Osteoblast (primary cell): ENCODE results near the gene STT3B. TPM values are rescaled to one million over a fixed set of nuclear protein-coding genes. Genes with fewer than 3 reads are reported as not detected.

Experiments used
- DNase-seq: peaks from one replicate; pipeline ENCODE4 v3.0.0; 2011; ENCODE audit warnings: low spot score, mixed read lengths; ENCODE audit not compliant: insufficient read length; ENCODE audit errors: missing footprints
- H2AFZ ChIP-seq: 2 replicates; pipeline ENCODE4 v1.6.0; 2011; ENCODE audit warnings: mild to moderate bottlenecking, low read length
- H3K27ac ChIP-seq: 2 replicates; pipeline ENCODE4 v1.5.1; 2011; ENCODE audit warnings: mild to moderate bottlenecking, low read depth, low read length, moderate library complexity
- H3K27me3 ChIP-seq: 2 replicates; pipeline ENCODE4 v1.6.0; 2012; ENCODE audit warnings: mild to moderate bottlenecking, control low read depth, inconsistent platforms, low read length, moderate library complexity; ENCODE audit not compliant: insufficient read depth
- H3K36me3 ChIP-seq: 2 replicates; pipeline ENCODE4 v1.5.1; 2011; ENCODE audit warnings: mild to moderate bottlenecking, low read length, control low read depth, moderate library complexity; ENCODE audit not compliant: insufficient read depth
- H3K4me1 ChIP-seq: 2 replicates; pipeline ENCODE4 v1.5.1; 2011; ENCODE audit warnings: mild to moderate bottlenecking, low read length, control low read depth, moderate library complexity; ENCODE audit not compliant: insufficient read depth
- H3K4me2 ChIP-seq: 2 replicates; pipeline ENCODE4 v1.6.0; 2011; ENCODE audit warnings: mild to moderate bottlenecking, low read length; ENCODE audit not compliant: insufficient read depth
- H3K4me3 ChIP-seq: fragments of 200-600 bp; sonication (generic); 3 replicates; pipeline ENCODE4 v1.5.1; 2012; ENCODE audit warnings: mild to moderate bottlenecking, low read length, inconsistent platforms; ENCODE audit not compliant: insufficient read depth
- H3K79me2 ChIP-seq: 2 replicates; pipeline ENCODE4 v1.6.0; 2012; ENCODE audit warnings: mild to moderate bottlenecking, low read length, control low read depth, inconsistent platforms; ENCODE audit not compliant: insufficient read depth
- H3K9me3 ChIP-seq: 2 replicates; pipeline ENCODE4 v1.5.1; 2011; ENCODE audit warnings: low read depth, low read length, control low read depth
- H4K20me1 ChIP-seq: 2 replicates; pipeline ENCODE4 v1.6.0; 2012; ENCODE audit warnings: mild to moderate bottlenecking, low read length, control low read depth; ENCODE audit not compliant: insufficient read depth
- CTCF ChIP-seq: IDR thresholded peaks from 2 replicates; pipeline ENCODE4 v1.5.1; 2011; ENCODE audit warnings: mild to moderate bottlenecking, low read depth, low read length, moderate library complexity; ENCODE audit errors: extremely low read depth
- total RNA-seq: library from RNA; depleted of rRNA; stranded (reverse); fragments of >200 nt; gene quantifications from 2 replicates; pipeline ENCODE4 v1.2.3, GENCODE V29; 2012

The STT3B gene
- total RNA-seq, 1 donor: 216 TPM

GRCh38 chr3:31531452-31531991 is 1.2 kb upstream of the STT3B start:
- DNase-seq: no peak
- H4K20me1 ChIP-seq: peaks cover 21% of the 10 kb centered on the region
- H3K4me1 ChIP-seq: peaks cover 20% of the 10 kb centered on the region

GRCh38 chr3:31531992-31532586 is 636 bp upstream of the STT3B start:
- no peaks in the 10 kb centered on the region for H3K36me3 ChIP-seq
- H3K4me1 ChIP-seq: peaks cover 20% of the 10 kb centered on the region
- peak overlapping the region; percentile 99 for H3K4me2 ChIP-seq
- no peak for TF ChIP-seq CTCF
- H3K27ac ChIP-seq: peak overlapping the region; percentile 94
- H3K9me3 ChIP-seq: no peaks in the 10 kb centered on the region
- peak overlapping the region; percentile 89 for H3K4me3 ChIP-seq
- H2AFZ ChIP-seq: peak overlapping the region; percentile 94
- peaks cover 26% of the 10 kb centered on the region for H4K20me1 ChIP-seq
- DNase-seq: peak; percentile 99
- H3K79me2 ChIP-seq: peaks cover 43% of the 10 kb centered on the region
- H3K27me3 ChIP-seq: peaks cover 17% of the 10 kb centered on the region

More at GRCh38 chr3:31531452-31531991, 1.2 kb upstream of the STT3B start:
- peak overlapping the region; percentile 89 for H3K4me3 ChIP-seq
- peak overlapping the region; percentile 94 for H2AFZ ChIP-seq
- H3K9me3 ChIP-seq: no peaks in the 10 kb centered on the region
- TF ChIP-seq CTCF: peak; percentile 13
- H3K4me2 ChIP-seq: peak overlapping the region; percentile 99
- peaks cover 37% of the 10 kb centered on the region for H3K79me2 ChIP-seq
- H3K27ac ChIP-seq: peak overlapping the region; percentile 94
- H3K36me3 ChIP-seq: no peaks in the 10 kb centered on the region
- H3K27me3 ChIP-seq: peaks cover 17% of the 10 kb centered on the region

- Histone ChIP-seq H3K27ac (peak overlapping the region; percentile 58), H3K4me2 (peak overlapping the region; percentile 97), H3K79me2 (peaks cover 56% of the 10 kb centered on the region), H2AFZ (peak overlapping the region; percentile 73), H3K4me3 (peak overlapping the region; percentile 89), H3K36me3 (no peaks in the 10 kb centered on the region), H3K9me3 (no peaks in the 10 kb centered on the region), H3K27me3 (peaks cover 11% of the 10 kb centered on the region), H3K4me1 (peaks cover 20% of the 10 kb centered on the region), H4K20me1 (peaks cover 35% of the 10 kb centered on the region)
- DNase-seq: peak; percentile 85
- no peak for TF ChIP-seq CTCF
Observed at GRCh38 chr3:31533169-31534064, 692 bp downstream of the STT3B start.

GRCh38 chr3:31534065-31534425 is 1.3 kb downstream of the STT3B start:
- H3K4me2 ChIP-seq: peak overlapping the region; percentile 97
- H3K79me2 ChIP-seq: peaks cover 62% of the 10 kb centered on the region
- H3K4me3 ChIP-seq: peak overlapping the region; percentile 89
- peak overlapping the region; percentile 58 for H3K27ac ChIP-seq
- peak overlapping the region; percentile 72 for H2AFZ ChIP-seq
- peaks cover 41% of the 10 kb centered on the region for H4K20me1 ChIP-seq
- TF ChIP-seq CTCF: no peak
- H3K9me3 ChIP-seq: no peaks in the 10 kb centered on the region
- peaks cover 20% of the 10 kb centered on the region for H3K4me1 ChIP-seq
- peaks cover 4% of the 10 kb centered on the region for H3K27me3 ChIP-seq
- peak; percentile 84 for DNase-seq
- H3K36me3 ChIP-seq: no peaks in the 10 kb centered on the region
